Mammary epithelial cell (primary cell): ENCODE data around the gene APOL1.

ENCODE experiments used
- CTCF ChIP-seq, 2 donors: IDR thresholded peaks in 1 of 2; conservative IDR thresholded peaks in 1 of 2; 2 replicates each; pipeline ENCODE4 v1.5.1; 2011 to 2012; ENCODE audit warnings: inconsistent platforms in 2 of 2, low read length in 2 of 2, mild to moderate bottlenecking in 2 of 2, control low read depth in 1 of 2, low read depth in 1 of 2; ENCODE audit not compliant: insufficient read depth in 1 of 2; ENCODE audit errors: extremely low read depth in 1 of 2
- EZH2 ChIP-seq: IDR thresholded peaks from 2 replicates; pipeline ENCODE4 v1.6.1; 2012; ENCODE audit warnings: low read length, inconsistent platforms, borderline replicate concordance

DNA sequence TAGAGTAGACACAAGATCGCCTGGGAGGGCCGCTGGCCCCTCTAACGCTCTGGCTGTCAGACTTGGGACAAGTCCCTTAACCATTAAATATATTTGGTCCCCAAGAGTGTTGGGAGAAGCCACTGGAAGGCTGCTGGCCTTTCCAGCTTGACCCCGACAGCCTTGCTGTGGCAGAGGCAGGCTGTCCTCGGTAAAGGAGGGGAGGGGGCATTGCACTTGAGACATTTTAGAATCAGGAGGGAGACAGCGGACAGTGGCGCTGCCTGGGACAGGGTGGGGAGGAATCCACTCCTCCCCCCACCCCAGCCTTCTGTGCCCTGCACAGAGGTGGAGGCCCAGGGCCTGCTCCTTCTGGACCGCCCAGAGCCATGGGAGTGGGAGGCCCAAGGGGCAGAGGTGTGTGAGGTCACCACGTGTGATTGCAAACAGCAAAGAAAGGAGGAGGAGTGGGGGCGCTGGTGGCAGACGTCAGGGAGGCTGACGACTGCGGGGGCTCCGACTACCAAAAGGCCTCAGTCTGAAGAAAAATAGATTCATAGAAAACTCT, 28.9 kb downstream of the APOL1 start:
- TF ChIP-seq CTCF (conservative IDR thresholded peaks at IDR 0.05 in 1 of 2, IDR thresholded peaks at IDR 0.05 in 1 of 2; ENCODE audit: extremely low read depth in 1 of 2, insufficient read depth in 1 of 2, low read depth in 1 of 2, low read length in 2 of 2) (no peak), EZH2 (no peak)
